GM19397 (cell line): ENCODE data around the gene RAB33B.
"Not testable (repeated sequence)": the region's sequence is repeated elsewhere in the genome, so short reads cannot be mapped to it uniquely, and the experiment has no call there.

Experiments used
- ATAC-seq: cut with Tn5 transposase; IDR thresholded peaks from one replicate; pipeline ENCODE4 v1.9.1; 2021; ENCODE audit warnings: mild to moderate bottlenecking, moderate library complexity; ENCODE audit not compliant: unreplicated experiment

The RAB33B gene

GRCh38 chr4:139454111-139455045 lies at the start of gene RAB33B:
Gene RAB33B, plus strand, starts transcription at chr4:139454121. Its CDS starts 75 bp downstream, at chr4:139454196.
- ATAC-seq, result peak; percentile 2

- no peak for ATAC-seq
These were observed 43.6 kb upstream of the RAB33B start for GRCh38 chr4:139410312-139410711.

DNA sequence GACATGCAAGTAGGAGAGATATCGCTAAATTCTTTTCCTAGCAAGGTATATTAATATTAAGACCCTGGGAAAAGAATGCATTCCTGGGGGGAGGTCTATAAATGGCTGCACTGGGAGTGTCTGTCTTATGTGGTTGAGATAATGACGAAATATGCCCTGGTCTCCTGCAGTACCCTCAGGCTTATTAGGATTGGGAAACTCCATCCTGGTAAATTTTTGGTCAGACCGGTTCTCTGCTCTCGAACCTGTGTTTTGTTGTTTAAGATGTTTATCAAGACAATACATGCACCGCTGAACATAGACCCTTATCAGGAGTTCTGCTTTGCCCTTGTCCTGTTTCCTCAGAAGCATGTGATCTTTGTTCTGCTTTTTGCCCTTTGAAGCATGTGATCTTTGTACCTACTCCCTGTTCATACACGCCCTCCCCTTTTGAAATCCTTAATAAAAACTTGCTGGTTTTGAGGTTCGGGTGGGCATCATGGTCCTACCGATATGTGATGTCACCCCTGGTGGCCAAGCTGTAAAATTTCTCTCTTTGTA lies 39.2 kb upstream of the RAB33B start:
- not testable (repeated sequence) for ATAC-seq

GRCh38 chr4:139416073-139416673 lies 37.7 kb upstream of the RAB33B start:
- ATAC-seq, result no peak

GRCh38 chr4:139419388-139419914 lies 34.5 kb upstream of the RAB33B start:
- ATAC-seq, result peak; percentile 80

GRCh38 chr4:139420652-139421051 lies 33.3 kb upstream of the RAB33B start:
- ATAC-seq, result no peak

DNA sequence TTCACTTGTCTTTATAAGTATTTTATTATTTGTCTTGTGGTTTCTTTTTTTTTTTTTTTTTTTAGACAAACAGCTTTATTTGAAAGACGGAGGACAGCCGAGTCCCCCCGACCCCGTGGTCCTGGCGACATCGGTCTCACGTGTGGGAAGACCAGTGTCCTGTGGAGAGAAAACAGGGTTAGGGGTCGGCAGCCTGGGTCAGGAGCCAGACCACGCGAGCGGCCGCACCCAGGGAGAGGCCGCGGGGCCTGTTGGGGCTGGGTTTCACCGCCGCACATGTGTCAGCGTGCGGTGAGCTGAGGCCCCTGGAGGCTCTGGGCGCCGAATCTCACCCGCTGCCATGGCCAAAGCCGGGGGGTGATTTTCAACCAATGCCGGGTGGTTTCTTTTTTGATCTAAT lies 17.8 kb upstream of the RAB33B start:
- no peak for ATAC-seq

DNA sequence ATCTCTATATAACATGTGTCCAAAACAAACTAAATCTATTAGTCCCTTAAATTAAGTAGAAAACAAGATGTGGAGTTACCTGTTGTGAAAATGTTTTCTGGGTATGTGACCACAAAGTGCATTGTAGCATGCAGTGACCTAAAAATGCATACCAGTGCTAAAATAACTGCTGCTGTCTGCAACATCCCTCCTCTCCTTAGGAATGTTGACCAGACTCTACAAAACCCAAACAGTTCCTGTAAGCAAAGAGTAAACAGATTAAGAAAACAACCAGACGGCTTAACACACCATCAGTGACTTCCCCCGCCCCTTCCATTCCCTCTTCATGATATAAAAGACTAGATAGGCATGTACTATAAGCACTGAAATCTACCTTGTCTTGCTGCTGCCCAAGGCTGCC lies 15.8 kb upstream of the RAB33B start:
- no peak for ATAC-seq

DNA sequence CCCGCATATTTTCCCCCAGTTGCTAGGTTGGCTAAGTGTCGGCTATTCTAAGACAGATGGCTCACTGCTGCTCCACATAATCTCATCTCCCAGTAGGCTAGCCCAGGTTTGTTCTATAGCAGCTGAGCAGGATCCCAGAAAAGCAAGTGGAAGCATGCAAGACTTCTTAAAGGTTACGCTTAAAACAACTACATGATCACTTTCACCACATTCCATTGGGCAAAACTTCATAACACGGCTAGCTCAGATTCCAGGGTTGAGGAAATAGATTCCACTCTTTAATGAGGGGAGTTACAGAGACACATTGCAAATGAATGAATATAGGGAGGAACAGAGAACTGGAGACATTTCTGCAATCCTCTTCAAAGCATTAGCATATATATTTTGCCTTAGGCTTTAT lies 12.9 kb upstream of the RAB33B start:
- no peak for ATAC-seq

DNA sequence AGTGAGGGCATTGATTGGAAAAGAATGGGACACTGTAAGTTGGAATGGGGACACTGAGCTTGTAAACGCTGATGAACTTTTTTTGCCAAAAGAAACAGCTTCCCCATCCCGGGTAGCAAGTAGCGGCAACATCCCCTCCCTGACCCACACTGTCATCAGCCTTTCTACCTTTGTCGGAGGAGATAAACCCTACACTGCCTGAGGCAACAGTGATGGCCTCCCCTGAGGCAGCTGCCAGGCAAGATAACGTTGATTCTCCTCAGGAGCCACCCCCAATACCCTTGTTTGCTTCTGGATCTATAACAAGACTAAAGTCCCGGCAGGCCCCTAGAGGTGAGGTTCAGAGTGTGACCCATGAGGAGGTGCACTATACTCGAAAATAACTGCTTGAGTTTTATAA lies 10.3 kb upstream of the RAB33B start:
- no peak for ATAC-seq

DNA sequence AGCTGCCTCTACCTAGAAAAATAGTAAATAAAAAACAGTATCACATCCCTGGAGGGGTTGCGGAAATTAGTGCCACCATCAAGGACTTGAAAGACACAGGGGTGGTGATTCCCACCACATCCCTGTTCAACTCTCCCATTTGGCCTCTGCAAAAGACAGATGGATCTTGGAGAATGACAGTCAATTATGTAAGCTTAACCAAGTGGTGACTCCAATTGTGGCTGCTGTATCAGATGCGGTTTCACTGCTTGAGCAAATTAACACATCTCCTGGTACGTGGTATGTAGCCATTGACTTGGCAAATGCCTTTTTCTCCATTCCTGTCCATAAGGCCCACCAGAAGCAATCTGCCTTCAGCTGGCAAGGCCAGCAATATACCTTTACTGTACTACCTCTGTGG lies 9.0 kb upstream of the RAB33B start:
- not testable (repeated sequence) for ATAC-seq

GRCh38 chr4:139447078-139447477 lies 6.8 kb upstream of the RAB33B start:
- ATAC-seq, result not testable (repeated sequence)

DNA sequence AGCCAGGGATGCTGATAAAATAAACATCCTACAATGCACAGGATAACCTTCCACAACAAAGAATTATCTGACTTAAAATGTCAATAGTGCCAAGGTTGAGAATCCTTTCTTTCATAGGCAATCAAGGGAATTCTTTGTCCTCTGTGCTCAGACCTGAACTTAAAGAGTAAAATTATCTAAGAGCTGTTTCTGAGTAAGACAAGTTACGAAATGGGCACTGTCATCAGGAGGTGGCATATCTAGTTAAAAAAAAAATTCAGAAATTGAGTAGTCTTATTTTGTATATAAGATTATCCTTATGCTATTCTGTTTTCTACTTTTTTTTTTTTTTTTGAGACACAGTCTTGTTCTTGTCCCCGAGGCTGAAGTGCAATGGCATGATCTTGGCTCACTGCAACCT lies 3.3 kb upstream of the RAB33B start:
- no peak for ATAC-seq

DNA sequence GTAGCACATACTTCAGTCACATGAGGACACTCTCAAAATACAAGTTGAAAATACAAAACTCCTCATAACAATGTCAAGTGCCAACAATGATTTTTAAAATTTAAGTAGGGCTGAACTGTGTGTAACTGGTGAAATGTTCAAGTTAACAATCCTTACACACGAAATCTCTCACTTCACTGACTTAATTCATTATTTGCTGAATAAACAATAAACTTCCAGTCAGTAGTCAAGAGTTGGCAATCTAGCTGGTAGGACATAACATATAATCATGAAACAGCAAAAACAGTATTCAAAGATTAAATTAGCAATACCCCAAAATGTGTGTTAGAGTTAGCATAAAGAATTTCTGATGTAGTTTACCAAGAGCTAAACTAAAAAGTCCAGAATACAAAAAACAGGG lies 1.9 kb upstream of the RAB33B start:
- ATAC-seq, result no peak

DNA sequence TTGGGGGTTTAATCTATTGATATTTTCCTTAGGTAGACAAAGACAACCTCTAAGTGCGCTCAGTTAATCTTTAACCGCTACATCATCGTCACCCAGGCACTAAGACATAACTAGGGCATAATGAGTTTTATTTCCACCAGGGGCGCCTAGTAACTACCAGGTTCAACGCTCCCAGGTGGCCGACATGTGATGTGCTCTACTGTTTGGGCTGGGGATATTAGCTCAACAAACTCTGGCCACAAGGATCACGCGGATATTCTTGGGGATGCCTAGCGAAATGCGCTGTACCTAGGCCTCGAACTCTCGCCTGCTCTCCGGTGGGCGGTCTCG lies 915 bp upstream of the RAB33B start:
- ATAC-seq, result peak; percentile 45

DNA sequence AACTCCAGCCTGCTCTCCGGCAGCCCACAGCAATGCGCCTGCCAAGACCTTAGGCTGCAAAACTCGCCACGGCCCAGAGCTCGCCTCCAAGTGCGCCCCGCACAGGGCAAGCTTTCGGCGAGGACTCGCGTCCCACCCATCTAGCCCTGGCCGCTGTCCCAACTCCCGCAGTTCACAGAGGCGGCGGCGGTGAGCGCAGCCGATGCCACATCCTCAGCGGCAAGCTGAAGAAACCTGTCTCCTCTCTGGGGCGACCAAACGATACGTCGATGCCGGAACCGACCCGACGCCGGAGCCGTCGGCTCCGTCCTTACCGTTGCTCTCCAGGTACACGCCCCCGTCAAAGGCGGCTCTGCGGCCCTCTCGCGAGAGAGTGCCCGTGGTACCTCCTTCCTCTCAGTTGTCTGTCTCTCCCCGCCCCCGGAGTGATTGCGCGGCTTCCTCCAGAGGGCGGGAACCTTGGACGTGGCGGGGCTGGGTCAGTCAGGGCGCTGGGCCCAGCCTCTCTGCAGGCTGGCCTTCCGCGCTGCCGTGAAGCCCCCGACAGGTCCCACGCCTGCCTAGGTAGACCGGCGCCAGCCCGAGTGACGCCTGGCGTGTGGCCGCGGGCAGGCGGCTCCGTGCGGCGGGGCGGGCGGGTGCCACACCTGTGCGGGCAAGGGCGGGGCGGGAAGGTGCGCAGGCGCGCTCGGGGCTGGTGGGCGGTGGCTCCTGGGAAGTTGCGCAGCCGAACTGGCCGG lies 380 bp upstream of the RAB33B start:
- peak; percentile 87 for ATAC-seq

- no peak for ATAC-seq
These were observed 1.2 kb downstream of the RAB33B start for GRCh38 chr4:139455126-139455538.

GRCh38 chr4:139457318-139457717 lies 3.4 kb downstream of the RAB33B start:
- no peak for ATAC-seq

DNA sequence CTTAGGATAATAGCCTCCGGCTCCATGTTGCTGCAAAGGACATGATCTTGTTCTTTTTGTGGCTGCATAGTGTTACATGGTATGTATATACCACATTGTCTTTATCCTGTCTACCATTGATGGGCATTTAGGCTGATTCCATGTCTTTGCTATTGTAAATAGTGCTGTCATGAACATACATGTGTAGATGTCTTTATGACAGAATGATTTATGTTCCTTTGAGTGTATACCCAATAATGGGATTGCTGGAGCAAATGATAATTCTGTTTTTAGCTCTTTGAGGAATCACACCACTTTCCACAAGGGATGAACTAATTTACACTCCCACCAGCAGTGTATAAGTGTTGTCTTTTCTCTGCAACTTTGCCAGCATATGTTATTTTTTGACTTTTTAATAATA lies 4.6 kb downstream of the RAB33B start:
- no peak for ATAC-seq

DNA sequence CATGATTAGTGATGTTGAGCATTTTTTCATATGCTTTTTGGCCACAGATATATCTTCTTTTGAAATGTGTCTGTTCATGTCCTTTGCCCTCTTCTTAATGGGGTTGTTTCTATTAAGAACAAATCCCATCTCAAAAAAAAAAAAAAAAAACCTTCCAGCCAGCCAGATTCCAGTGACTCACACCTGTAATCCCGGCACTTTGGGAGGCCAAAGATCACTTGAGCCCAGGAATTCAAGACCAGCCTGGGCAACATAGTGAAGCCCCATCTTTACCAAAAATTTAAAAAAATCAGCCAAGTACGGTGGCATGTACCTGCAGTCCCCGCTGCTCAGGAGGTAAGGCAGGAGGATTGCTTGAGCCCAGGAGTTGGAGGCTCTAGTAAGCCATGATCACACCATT lies 5.1 kb downstream of the RAB33B start:
- ATAC-seq, result no peak

- ATAC-seq, result no peak
These were observed 6.6 kb downstream of the RAB33B start for GRCh38 chr4:139460565-139460964.
